ENCODE results near the gene GANAB.

Gene GANAB

GRCh38 chr11:62602141-62603071 lies 44.0 kb downstream of the GANAB start:
- peak overlapping the region; percentile 48 for H3K4me3 ChIP-seq (ENCODE audit: low read length)
- no peak for DNase-seq (ENCODE audit: low read depth)
- TF ChIP-seq CTCF (conservative IDR thresholded peaks at IDR 0.05; ENCODE audit: low read depth, low read length): peak; percentile 10

- H3K4me3 ChIP-seq (ENCODE audit: low read length): peak within 1 kb of the TSS; percentile 90
- no peak for TF ChIP-seq CTCF (conservative IDR thresholded peaks at IDR 0.05; ENCODE audit: low read depth, low read length)
- peak; percentile 94 for DNase-seq (ENCODE audit: low read depth)
Observed at GRCh38 chr11:62601372-62602140, 44.9 kb downstream of the GANAB start, which contains the start of gene MTA2. Gene MTA2 (minus strand): TSS chr11:62601865. CDS start chr11:62601450, 415 bp downstream.

- DNase-seq (ENCODE audit: low read depth): no peak
- H3K4me3 ChIP-seq (ENCODE audit: low read length): peak overlapping the region; percentile 90
- TF ChIP-seq CTCF (conservative IDR thresholded peaks at IDR 0.05; ENCODE audit: low read depth, low read length): no peak
Observed at GRCh38 chr11:62601122-62601371, 45.4 kb downstream of the GANAB start.

GRCh38 chr11:62600367-62601121 lies 45.9 kb downstream of the GANAB start:
- TF ChIP-seq CTCF (conservative IDR thresholded peaks at IDR 0.05; ENCODE audit: low read depth, low read length): no peak
- H3K4me3 ChIP-seq (ENCODE audit: low read length): peak overlapping the region; percentile 90
- DNase-seq (ENCODE audit: low read depth): no peak

GRCh38 chr11:62599901-62600300 lies 46.5 kb downstream of the GANAB start:
- TF ChIP-seq CTCF (conservative IDR thresholded peaks at IDR 0.05; ENCODE audit: low read depth, low read length): no peak
- peak overlapping the region; percentile 90 for H3K4me3 ChIP-seq (ENCODE audit: low read length)
- no peak for DNase-seq (ENCODE audit: low read depth)

- H3K4me3 ChIP-seq (ENCODE audit: low read length): peak overlapping the region; percentile 38
- TF ChIP-seq CTCF (conservative IDR thresholded peaks at IDR 0.05; ENCODE audit: low read depth, low read length): no peak
- peak; percentile 98 for DNase-seq (ENCODE audit: low read depth)
Observed at GRCh38 chr11:62599069-62599696, 47.2 kb downstream of the GANAB start.

All from retinal pigment epithelial cell (primary cell).